Peyer's patch (tissue), 4 donors: ENCODE data around the gene PARL.

Source experiments
- POLR2A ChIP-seq, 2 donors: fragments of 450-650 bp; IDR thresholded peaks; one replicate each; pipeline ENCODE4 v1.5.1; 2017; ENCODE audit warnings: antibody characterized with exemption in 2 of 2, mild to moderate bottlenecking in 2 of 2, moderate library complexity in 2 of 2
- TF ChIP-seq, protein P1 (sequence below), 6 experiments: fragments of 450-650 bp in 4 of 6; fragments of 200-600 bp in 2 of 6; sonication (generic) in 1 of 6; IDR thresholded peaks; one replicate each; pipeline ENCODE4 v1.5.1; 2017 to 2019; ENCODE audit warnings: antibody characterized with exemption in 6 of 6, mild to moderate bottlenecking in 3 of 6, moderate library complexity in 1 of 6

DNA sequence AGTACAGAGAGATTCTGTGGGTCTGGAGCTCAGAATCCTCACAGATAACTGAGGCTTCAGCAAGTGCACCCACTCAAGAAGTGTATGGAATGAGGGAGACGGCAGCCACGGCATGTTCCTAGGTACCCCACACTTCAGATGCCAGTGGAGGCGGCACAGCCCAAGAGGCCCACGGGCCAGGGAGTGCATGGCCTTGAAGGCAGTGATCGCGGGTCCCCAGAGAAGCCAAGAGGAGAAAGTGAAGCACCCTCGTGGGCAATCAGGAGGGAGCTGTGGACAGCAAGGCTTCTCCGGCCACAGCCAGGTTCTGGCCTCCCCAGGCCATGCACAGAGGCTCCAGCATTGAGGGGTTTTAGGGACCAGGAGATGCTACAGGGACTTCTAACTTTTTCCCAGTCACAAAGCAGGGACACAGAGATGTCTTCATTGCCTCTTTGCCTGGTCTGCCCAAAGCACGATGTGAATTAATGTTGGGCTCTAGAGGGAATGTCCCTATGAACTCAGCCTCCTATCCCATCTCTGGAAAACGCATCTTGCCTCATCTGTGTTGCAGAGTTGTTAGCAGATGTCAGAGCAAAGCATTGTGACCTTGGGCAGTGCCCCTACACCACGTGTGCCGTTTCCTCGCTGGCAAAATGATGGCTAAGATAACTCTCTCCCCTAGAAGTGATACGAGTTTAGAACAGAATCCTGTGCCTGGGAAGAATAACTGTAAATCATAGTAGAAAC lies 56.7 kb downstream of the PARL start:
- TF ChIP-seq, protein P1, sequence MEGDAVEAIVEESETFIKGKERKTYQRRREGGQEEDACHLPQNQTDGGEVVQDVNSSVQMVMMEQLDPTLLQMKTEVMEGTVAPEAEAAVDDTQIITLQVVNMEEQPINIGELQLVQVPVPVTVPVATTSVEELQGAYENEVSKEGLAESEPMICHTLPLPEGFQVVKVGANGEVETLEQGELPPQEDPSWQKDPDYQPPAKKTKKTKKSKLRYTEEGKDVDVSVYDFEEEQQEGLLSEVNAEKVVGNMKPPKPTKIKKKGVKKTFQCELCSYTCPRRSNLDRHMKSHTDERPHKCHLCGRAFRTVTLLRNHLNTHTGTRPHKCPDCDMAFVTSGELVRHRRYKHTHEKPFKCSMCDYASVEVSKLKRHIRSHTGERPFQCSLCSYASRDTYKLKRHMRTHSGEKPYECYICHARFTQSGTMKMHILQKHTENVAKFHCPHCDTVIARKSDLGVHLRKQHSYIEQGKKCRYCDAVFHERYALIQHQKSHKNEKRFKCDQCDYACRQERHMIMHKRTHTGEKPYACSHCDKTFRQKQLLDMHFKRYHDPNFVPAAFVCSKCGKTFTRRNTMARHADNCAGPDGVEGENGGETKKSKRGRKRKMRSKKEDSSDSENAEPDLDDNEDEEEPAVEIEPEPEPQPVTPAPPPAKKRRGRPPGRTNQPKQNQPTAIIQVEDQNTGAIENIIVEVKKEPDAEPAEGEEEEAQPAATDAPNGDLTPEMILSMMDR (IDR thresholded peaks at IDR 0.05): no peak
- no peak for TF ChIP-seq POLR2A (IDR thresholded peaks at IDR 0.05)
